ENCODE measurements around the gene TYSND1. TPM values are rescaled to one million over a fixed set of nuclear protein-coding genes. Genes with fewer than 3 reads are reported as not detected.

The TYSND1 gene
- total RNA-seq, 1 donor from 2014 or later = 11.9 TPM

- no peak overlapping the region for H3K4me3 ChIP-seq (ENCODE audit: low read depth, low read length)
- no peak for DNase-seq (ENCODE audit: low read depth)
- no peak for TF ChIP-seq CTCF (IDR thresholded peaks at IDR 0.05; ENCODE audit: insufficient read depth, low read length, poor library complexity, severe bottlenecking)
- H3K27me3 ChIP-seq (ENCODE audit: control insufficient read depth, insufficient read depth, low read length) = no peaks in the 10 kb centered on the region
- no peaks in the 10 kb centered on the region for H3K36me3 ChIP-seq (ENCODE audit: control insufficient read depth, insufficient read depth, low read length)
Measured at GRCh38 chr10:70140297-70140696, 6.2 kb downstream of the TYSND1 start.

- no peak for DNase-seq (ENCODE audit: low read depth)
- Histone ChIP-seq H3K4me3 (ENCODE audit: low read depth, low read length) (no peak overlapping the region), H3K36me3 (ENCODE audit: control insufficient read depth, insufficient read depth, low read length) (no peaks in the 10 kb centered on the region)
Measured at GRCh38 chr10:70139997-70140250, 6.6 kb downstream of the TYSND1 start.

GRCh38 chr10:70139151-70139996 is 7.1 kb downstream of the TYSND1 start:
- DNase-seq (ENCODE audit: low read depth) = no peak
- Histone ChIP-seq H3K36me3 (ENCODE audit: control insufficient read depth, insufficient read depth, low read length) (no peaks in the 10 kb centered on the region), H3K4me3 (ENCODE audit: low read depth, low read length) (no peak overlapping the region), H3K27me3 (ENCODE audit: control insufficient read depth, insufficient read depth, low read length) (no peaks in the 10 kb centered on the region)
- no peak for TF ChIP-seq CTCF (IDR thresholded peaks at IDR 0.05; ENCODE audit: insufficient read depth, low read length, poor library complexity, severe bottlenecking)

More at GRCh38 chr10:70139997-70140250, 6.6 kb downstream of the TYSND1 start:
- no peak for TF ChIP-seq CTCF (IDR thresholded peaks at IDR 0.05; ENCODE audit: insufficient read depth, low read length, poor library complexity, severe bottlenecking)
- no peaks in the 10 kb centered on the region for H3K27me3 ChIP-seq (ENCODE audit: control insufficient read depth, insufficient read depth, low read length)

- no peaks in the 10 kb centered on the region for H3K36me3 ChIP-seq (ENCODE audit: control insufficient read depth, insufficient read depth, low read length)
- no peak overlapping the region for H3K4me3 ChIP-seq (ENCODE audit: low read depth, low read length)
- H3K27me3 ChIP-seq (ENCODE audit: control insufficient read depth, insufficient read depth, low read length) = no peaks in the 10 kb centered on the region
- no peak for DNase-seq (ENCODE audit: low read depth)
- TF ChIP-seq CTCF (IDR thresholded peaks at IDR 0.05; ENCODE audit: insufficient read depth, low read length, poor library complexity, severe bottlenecking) = no peak
Measured at GRCh38 chr10:70137927-70138883, 8.3 kb downstream of the TYSND1 start.

GRCh38 chr10:70137135-70137534 is 9.4 kb downstream of the TYSND1 start:
- no peaks in the 10 kb centered on the region for H3K27me3 ChIP-seq (ENCODE audit: control insufficient read depth, insufficient read depth, low read length)
- no peak overlapping the region for H3K4me3 ChIP-seq (ENCODE audit: low read depth, low read length)
- no peak for TF ChIP-seq CTCF (IDR thresholded peaks at IDR 0.05; ENCODE audit: insufficient read depth, low read length, poor library complexity, severe bottlenecking)
- H3K36me3 ChIP-seq (ENCODE audit: control insufficient read depth, insufficient read depth, low read length) = no peaks in the 10 kb centered on the region
- DNase-seq (ENCODE audit: low read depth) = no peak

Measured in kidney epithelial cell (primary cell).